Heart left ventricle (tissue), 16 donors: Measurements from ENCODE around the gene KRT10. TPM values are rescaled to one million over a fixed set of nuclear protein-coding genes. Genes with fewer than 3 reads are reported as not detected.
A peak's percentile ranks its signal among the peaks of the same experiment; 100 is the strongest.

Source experiments
- ATAC-seq, 4 donors: fragments of 200-7000 bp; cut with Tn5 transposase; one replicate each; pipeline ENCODE4 v1.9.1; 2020 to 2022; ENCODE audit warnings: moderate library complexity in 4 of 4, mild to moderate bottlenecking in 3 of 4, moderate number of reproducible peaks in 1 of 4
- DNase-seq, 5 donors: peaks; one replicate each; pipeline ENCODE4 v3.0.0-alpha.2; 2020
- H3K27ac ChIP-seq, 12 donors: fragments of 200-600 bp; sonication (generic) in 4 of 12; one replicate each; pipeline versions ENCODE4 v1.5.0 to v1.8.0; 2016 to 2022; ENCODE audit warnings: mild to moderate bottlenecking in 2 of 12
- H3K27me3 ChIP-seq, 9 donors: fragments of 200-600 bp; sonication (generic) in 2 of 9; one replicate each; pipeline versions ENCODE4 v1.5.1 to v1.8.0; 2016 to 2022; ENCODE audit warnings: mild to moderate bottlenecking in 3 of 9
- H3K36me3 ChIP-seq, 9 donors: fragments of 200-600 bp; sonication (generic) in 2 of 9; one replicate each; pipeline versions ENCODE4 v1.5.0 to v1.8.0; 2018 to 2022; ENCODE audit warnings: mild to moderate bottlenecking in 2 of 9
- H3K4me1 ChIP-seq, 12 donors: fragments of 200-600 bp; sonication (generic) in 4 of 12; one replicate each; pipeline versions ENCODE4 v1.5.0 to v1.8.0; 2016 to 2022; ENCODE audit warnings: mild to moderate bottlenecking in 3 of 12
- H3K4me3 ChIP-seq, 12 donors: fragments of 200-600 bp; sonication (generic) in 4 of 12; one replicate each; pipeline versions ENCODE4 v1.5.0 to v1.8.0; 2017 to 2022; ENCODE audit warnings: mild to moderate bottlenecking in 9 of 12, moderate library complexity in 4 of 12
- H3K9me3 ChIP-seq, 12 donors: fragments of 200-600 bp; sonication (generic) in 4 of 12; one replicate each; pipeline versions ENCODE4 v1.5.0 to v1.8.0; 2016 to 2022; ENCODE audit warnings: mild to moderate bottlenecking in 1 of 12
- CTCF ChIP-seq, 12 donors: fragments of 200-600 bp; sonication (generic) in 4 of 12; IDR thresholded peaks; one replicate each; pipeline versions ENCODE4 v1.5.0 to v1.8.0; 2018 to 2022; ENCODE audit warnings: antibody characterized with exemption in 12 of 12, mild to moderate bottlenecking in 5 of 12
- POLR2A ChIP-seq, 2 donors: fragments of 450-650 bp; IDR thresholded peaks; one replicate each; pipeline ENCODE4 v1.6.1; 2017; ENCODE audit warnings: antibody characterized with exemption in 2 of 2, mild to moderate bottlenecking in 2 of 2, moderate library complexity in 2 of 2
- WGBS, 4 donors: extraction: QIAGEN DNeasy Blood & Tissue Kit in 2 of 4; methylation state at CpG; one replicate each; pipeline versions ENCODE4 v1.1.5 to v1.1.7; 2013 to 2018; 5-methylcytosine and 5-hydroxymethylcytosine counted together
- intact Hi-C, 10 donors: fragments of 100-400 bp; cut with DNase I; formaldehyde crosslinking; loops; one replicate each; pipeline versions ENCODE4 v1.11.1 to v1.14.2; 2022
- polyA plus RNA-seq, 2 donors: library from polyadenylated mRNA; stranded (reverse); fragments of 200-250 nt; gene quantifications; one replicate each; pipeline ENCODE4 v1.2.3, GENCODE V29; 2013
- total RNA-seq, 9 donors: library from RNA; depleted of rRNA in 2 of 9; stranded (reverse); fragments of >200 nt in 2 of 9; fragmentation: NEBNext Ultra II Directional in 3 of 9; extraction: Animal tissue kit (Norgen Biotek cat#: 25700) in 3 of 9; gene quantifications; one replicate each; pipeline versions ENCODE4 v1.1.0 to v1.2.4, GENCODE V29; 2016 to 2023
- donor health status: ischemic (EF 13 %, LVEDD 7.1; RV severe dilation, severe dysfunction).
- donor health status: healthy with polysubstance abuse.
- donor health status: DM: no; HTN: yes; CAD: no.
- donor health status: DM: no; HTN: no; CAD: no.
- donor health status: ischemic (EF 25% LVEDD 6.9; RV normal size, moderate dysfunction).
- donor health status: ischemic (EF 25% LVEDD 5.7; RV mildly dilated, moderate dysfunction).
- donor health status: healthy.
- donor health status: DM: yes; HTN: yes; CAD: no.
- donor health status: ischemic (EF 35%, LVEDD 5.7; RV mildly dilated, moderate dysfunction).
- donor health status: nonischemic (EF 11% LVEDD 7.7; RV severe dilation, severe dysfunction).
- donor health status: DM: yes; HTN: yes; CAD: no.
- donor health status: PGD.
- donor health status: ischemic (EF 29% LVEDD 5.4; RV normal size, mild dysfunction).
- donor health status: nonischemic (EF 23%, LVEDD 6.1; RV moderate dilation, normal function).

KRT10 gene
- total and polyA plus RNA-seq, 11 donors, result 17.6 to 81.9 (median 50.1) TPM

- TF ChIP-seq CTCF (IDR thresholded peaks at IDR 0.05) (no peak), POLR2A (IDR thresholded peaks at IDR 0.05) (no peak)
- H3K27me3 ChIP-seq, result peaks cover 0 to 29% (median 13%) of the 10 kb centered on the region in 9 donors
- ATAC-seq (no peak), DNase-seq (no peak)
- intact Hi-C loops, result loop anchor here in 8 of 10 donors (5.0 to 10.0 kb wide), 4 partner anchors 149 to 413 kb away; partner anchors contain the start of gene SMARCE1 (in 1 of the 8)
- peaks cover 0 to 10% (median 0%) of the 10 kb centered on the region in 12 donors for H3K4me1 ChIP-seq
- WGBS, 4 donors, result 63 to 73% (median 69%) methylated on average over 10 of the region's 10 CpGs
- H3K27ac ChIP-seq, result no peak overlapping the region
- no peaks in the 10 kb centered on the region for H3K9me3 ChIP-seq
- H3K36me3 ChIP-seq, result no peaks in the 10 kb centered on the region
- H3K4me3 ChIP-seq, result no peak overlapping the region
Measured at GRCh38 chr17:40793832-40794231, 28.6 kb downstream of the KRT10 start.

- H3K36me3 ChIP-seq, result no peaks in the 10 kb centered on the region
- DNase-seq, result no peak
- TF ChIP-seq POLR2A (IDR thresholded peaks at IDR 0.05), result no peak
- TF ChIP-seq CTCF (IDR thresholded peaks at IDR 0.05), result peak; percentile 26 to 67 (median 52)
- no peak overlapping the region for H3K27ac ChIP-seq
- 35 to 41% (median 37%) methylated on average over 6 of the region's 6 CpGs for WGBS, 4 donors
- H3K9me3 ChIP-seq, result no peaks in the 10 kb centered on the region
- intact Hi-C loops, result loop anchor here in 9 of 10 donors (2.0 to 10.0 kb wide), 5 partner anchors 147 to 415 kb away; partner anchors contain the start of gene SMARCE1 (in 1 of the 9)
- no peak overlapping the region for H3K4me3 ChIP-seq
- no peak for ATAC-seq
- peaks cover 0 to 14% (median 0%) of the 10 kb centered on the region in 9 donors for H3K27me3 ChIP-seq
- peaks cover 0 to 10% (median 0%) of the 10 kb centered on the region in 12 donors for H3K4me1 ChIP-seq
Measured at GRCh38 chr17:40791787-40792436, 30.5 kb downstream of the KRT10 start.

GRCh38 chr17:40791111-40791510, 31.3 kb downstream of the KRT10 start:
- no peak for DNase-seq
- WGBS, 4 donors, result 65 to 86% (median 76%) methylated on average over 1 of the region's 1 CpG
- Histone ChIP-seq H3K27ac (no peak overlapping the region), H3K4me3 (no peak overlapping the region), H3K27me3 (peaks cover 0 to 11% (median 0%) of the 10 kb centered on the region in 9 donors), H3K9me3 (no peaks in the 10 kb centered on the region), H3K4me1 (peaks cover 0 to 10% (median 0%) of the 10 kb centered on the region in 12 donors), H3K36me3 (no peaks in the 10 kb centered on the region)
- TF ChIP-seq POLR2A (IDR thresholded peaks at IDR 0.05), result no peak
- no peak for TF ChIP-seq CTCF (IDR thresholded peaks at IDR 0.05)
- intact Hi-C loops, result loop anchor here in 9 of 10 donors (2.0 to 10.0 kb wide), 5 partner anchors 146 to 416 kb away; partner anchors contain the start of gene SMARCE1 (in 1 of the 9)
- ATAC-seq, result no peak

GRCh38 chr17:40782450-40782849, 40.0 kb downstream of the KRT10 start, which contains the start of gene KRT27:
Gene KRT27, minus strand, starts transcription at chr17:40782550. Its CDS starts 57 bp downstream, at chr17:40782493.
- Histone ChIP-seq H3K27ac (no peak within 1 kb of the TSS), H3K4me1 (no peaks in the 10 kb centered on the region), H3K36me3 (no peaks in the 10 kb centered on the region), H3K4me3 (no peak within 1 kb of the TSS), H3K27me3 (peaks cover 0 to 37% (median 17%) of the 10 kb centered on the region in 9 donors), H3K9me3 (no peaks in the 10 kb centered on the region)
- ATAC-seq, result no peak
- intact Hi-C loops, result loop anchor here in 1 of 10 donors (10.0 kb wide), 1 partner anchor 128 kb away; no protein-coding TSS in a partner anchor
- 95 to 100% (median 98%) methylated on average over 4 of the region's 4 CpGs for WGBS, 4 donors
- no peak for DNase-seq
- no peak for TF ChIP-seq POLR2A (IDR thresholded peaks at IDR 0.05)
- TF ChIP-seq CTCF (IDR thresholded peaks at IDR 0.05), result no peak
